Spleen (tissue), 7 donors: ENCODE data around the gene CHST1.

Source experiments
- POLR2A ChIP-seq, 3 donors: fragments of 450-650 bp; IDR thresholded peaks; one replicate each; pipeline ENCODE4 v1.5.1; 2017; ENCODE audit warnings: antibody characterized with exemption in 3 of 3, mild to moderate bottlenecking in 1 of 3
- POLR2AphosphoS5 ChIP-seq, 3 donors: sonication (generic); formaldehyde crosslinking; IDR thresholded peaks; one replicate each; pipeline ENCODE4 v1.5.1; 2017; ENCODE audit warnings: antibody characterized with exemption in 3 of 3
- TF ChIP-seq, protein P1 (sequence below), 11 experiments: fragments of 200-600 bp in 7 of 11; fragments of 450-650 bp in 4 of 11; sonication (generic) in 4 of 11; IDR thresholded peaks in 8 of 11; conservative IDR thresholded peaks in 3 of 11; 1 replicate in 7 of 11; 2 replicates in 4 of 11; pipeline versions ENCODE4 v1.4.0 to v1.8.0; 2016 to 2021; ENCODE audit warnings: antibody characterized with exemption in 11 of 11, inconsistent platforms in 4 of 11, mild to moderate bottlenecking in 1 of 11
- donor health status: DM: no; HTN: no; CAD: no; lungs with moderate emphysema.
- donor health status: DM: no; HTN: no; CAD: no.
- donor health status: DM: no; HTN: no; CAD: no.

DNA sequence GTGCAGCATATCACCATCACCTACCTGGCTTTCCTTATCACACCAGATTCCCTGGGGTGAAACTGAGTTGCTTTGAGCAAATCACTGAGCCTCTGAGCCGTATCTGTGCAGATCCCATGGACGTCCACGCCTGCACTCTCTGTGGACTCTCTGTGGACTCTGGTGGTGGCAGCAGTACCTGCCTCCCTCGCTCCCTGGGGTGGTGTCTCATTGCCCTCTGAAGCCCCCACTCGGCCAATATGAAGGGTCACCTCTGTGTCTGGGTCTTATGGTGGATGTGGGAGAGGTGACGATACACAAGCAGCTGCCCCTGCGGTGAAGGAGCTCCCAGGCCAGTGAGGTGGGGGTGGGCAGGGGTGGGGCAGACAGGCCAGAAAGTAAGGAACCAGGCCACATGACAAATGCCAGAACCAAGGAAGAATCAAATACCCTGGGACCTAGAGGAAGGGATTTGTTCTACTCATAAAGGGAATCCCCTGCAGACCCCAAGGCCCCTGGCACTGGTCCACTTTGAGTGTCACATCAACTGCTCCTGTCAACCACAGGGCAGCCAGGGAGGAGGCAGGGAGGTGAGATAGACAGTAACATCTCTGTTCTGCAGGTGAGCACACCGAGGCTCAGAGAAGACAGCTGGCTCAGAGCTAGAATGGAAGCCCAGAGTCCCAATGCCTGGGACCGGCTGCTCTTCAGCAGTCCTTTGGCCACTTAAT, 9.2 kb upstream of the CHST1 start:
- TF ChIP-seq, protein P1, sequence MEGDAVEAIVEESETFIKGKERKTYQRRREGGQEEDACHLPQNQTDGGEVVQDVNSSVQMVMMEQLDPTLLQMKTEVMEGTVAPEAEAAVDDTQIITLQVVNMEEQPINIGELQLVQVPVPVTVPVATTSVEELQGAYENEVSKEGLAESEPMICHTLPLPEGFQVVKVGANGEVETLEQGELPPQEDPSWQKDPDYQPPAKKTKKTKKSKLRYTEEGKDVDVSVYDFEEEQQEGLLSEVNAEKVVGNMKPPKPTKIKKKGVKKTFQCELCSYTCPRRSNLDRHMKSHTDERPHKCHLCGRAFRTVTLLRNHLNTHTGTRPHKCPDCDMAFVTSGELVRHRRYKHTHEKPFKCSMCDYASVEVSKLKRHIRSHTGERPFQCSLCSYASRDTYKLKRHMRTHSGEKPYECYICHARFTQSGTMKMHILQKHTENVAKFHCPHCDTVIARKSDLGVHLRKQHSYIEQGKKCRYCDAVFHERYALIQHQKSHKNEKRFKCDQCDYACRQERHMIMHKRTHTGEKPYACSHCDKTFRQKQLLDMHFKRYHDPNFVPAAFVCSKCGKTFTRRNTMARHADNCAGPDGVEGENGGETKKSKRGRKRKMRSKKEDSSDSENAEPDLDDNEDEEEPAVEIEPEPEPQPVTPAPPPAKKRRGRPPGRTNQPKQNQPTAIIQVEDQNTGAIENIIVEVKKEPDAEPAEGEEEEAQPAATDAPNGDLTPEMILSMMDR (IDR thresholded peaks at IDR 0.05 in 8 of 11, conservative IDR thresholded peaks at IDR 0.05 in 3 of 11) = no peak
- TF ChIP-seq POLR2AphosphoS5 (IDR thresholded peaks at IDR 0.05) (no peak), POLR2A (IDR thresholded peaks at IDR 0.05) (no peak)
